Fibroblast of the conjunctiva (primary cell): ENCODE measurements around the gene FOXD2.

ENCODE experiments used
- DNase-seq: peaks from one replicate; pipeline ENCODE4 v3.0.0-alpha.2; 2010; ENCODE audit warnings: low read depth

FOXD2 gene

GRCh38 chr1:47465605-47466004 is 27.8 kb downstream of the FOXD2 start:
- DNase-seq, result no peak

GRCh38 chr1:47468709-47469389 is 31.0 kb downstream of the FOXD2 start:
- no peak for DNase-seq

- DNase-seq, result no peak
Observed at GRCh38 chr1:47469390-47469759, 31.5 kb downstream of the FOXD2 start.

GRCh38 chr1:47469910-47470309 is 32.1 kb downstream of the FOXD2 start:
- no peak for DNase-seq

- peak; percentile 44 for DNase-seq
Observed at GRCh38 chr1:47471163-47471562, 33.3 kb downstream of the FOXD2 start.

- DNase-seq, result no peak
Observed at GRCh38 chr1:47474278-47475193, 36.7 kb downstream of the FOXD2 start.

- no peak for DNase-seq
Observed at GRCh38 chr1:47477595-47478080, 39.8 kb downstream of the FOXD2 start.

- no peak for DNase-seq
Observed at GRCh38 chr1:47478090-47478489, 40.2 kb downstream of the FOXD2 start.

- DNase-seq, result no peak
Observed at GRCh38 chr1:47479664-47480063, 41.8 kb downstream of the FOXD2 start.

GRCh38 chr1:47481936-47482335 is 44.1 kb downstream of the FOXD2 start:
- no peak for DNase-seq

GRCh38 chr1:47482786-47483185 is 44.9 kb downstream of the FOXD2 start:
- no peak for DNase-seq

- DNase-seq, result no peak
Observed at GRCh38 chr1:47483651-47484050, 45.8 kb downstream of the FOXD2 start.

- DNase-seq, result no peak
Observed at GRCh38 chr1:47485817-47486216, 48.0 kb downstream of the FOXD2 start.

GRCh38 chr1:47487332-47487731 is 49.5 kb downstream of the FOXD2 start:
- no peak for DNase-seq

- no peak for DNase-seq
Observed at GRCh38 chr1:47487850-47488450, 50.1 kb downstream of the FOXD2 start.
